Caki2 (cell line): Measurements from ENCODE around the gene SLC2A9. TPM values are rescaled to one million over a fixed set of nuclear protein-coding genes. Genes with fewer than 3 reads are reported as not detected.
A peak's percentile ranks its signal among the peaks of the same experiment; 100 is the strongest.

Source experiments
- DNase-seq: peaks from one replicate; pipeline ENCODE4 v3.0.0-alpha.2; 2015; ENCODE audit warnings: low read depth
- in situ Hi-C: cut with HindIII; loops from 2 replicates; pipeline ENCODE4 v1.10.0; 2016; ENCODE audit warnings: low sequenced_read_pairs, low pct_unique_long_range_greater_than_20kb, mixed read lengths
- total RNA-seq: library from RNA; depleted of rRNA; stranded (reverse); fragments of >200 nt; shearing (Covaris generic); gene quantifications from 2 replicates; pipeline ENCODE4 v1.2.3, GENCODE V29; 2014; ENCODE audit warnings: low replicate concordance; rRNA removed

Gene SLC2A9
- total RNA-seq = 1.2 TPM in 1 of 2 replicates, not detected in the other

DNA sequence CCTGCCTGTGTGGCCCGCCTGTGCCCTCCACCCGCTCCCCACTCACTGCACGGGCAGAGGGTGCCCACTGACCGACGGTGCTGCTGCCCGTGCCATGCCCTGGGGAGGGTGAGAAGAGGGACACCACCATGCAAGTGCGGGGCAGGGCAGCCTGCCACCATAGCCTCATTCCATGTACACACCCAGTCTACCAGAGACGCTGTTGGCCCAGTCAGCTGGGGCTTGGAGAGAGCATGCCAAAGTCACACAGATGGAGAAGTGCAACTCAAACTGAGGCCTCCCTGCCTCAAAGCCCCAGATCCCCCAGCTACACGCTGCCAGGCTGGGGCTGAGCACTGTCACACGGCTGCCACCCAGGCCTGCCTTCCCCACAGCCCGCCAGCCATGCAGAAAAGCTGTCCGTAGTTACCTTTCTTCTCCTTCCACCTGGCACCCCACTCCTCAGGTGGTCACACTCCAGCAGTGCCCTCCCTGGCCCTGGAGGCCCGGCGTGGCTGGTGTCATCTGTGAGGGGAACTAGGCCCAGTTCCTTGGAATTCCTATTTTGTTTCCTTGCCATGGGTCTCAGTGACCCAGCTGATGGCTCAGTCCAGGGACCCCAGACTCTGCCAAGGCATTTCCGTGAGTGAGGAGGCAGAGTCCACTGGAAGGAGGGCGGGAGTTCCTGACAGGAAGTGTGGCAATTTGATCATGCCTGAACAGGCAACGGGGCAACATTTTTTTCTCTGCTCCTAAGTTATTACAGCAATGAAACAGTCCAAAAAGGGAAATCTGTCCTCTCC, at the start of gene SLC2A9:
SLC2A9 (minus strand) TSS at position 627 of the 782 bp plus-strand sequence; CDS start at position 559, 68 bp downstream.
- in situ Hi-C loops = no loop called here
- DNase-seq = no peak

DNA sequence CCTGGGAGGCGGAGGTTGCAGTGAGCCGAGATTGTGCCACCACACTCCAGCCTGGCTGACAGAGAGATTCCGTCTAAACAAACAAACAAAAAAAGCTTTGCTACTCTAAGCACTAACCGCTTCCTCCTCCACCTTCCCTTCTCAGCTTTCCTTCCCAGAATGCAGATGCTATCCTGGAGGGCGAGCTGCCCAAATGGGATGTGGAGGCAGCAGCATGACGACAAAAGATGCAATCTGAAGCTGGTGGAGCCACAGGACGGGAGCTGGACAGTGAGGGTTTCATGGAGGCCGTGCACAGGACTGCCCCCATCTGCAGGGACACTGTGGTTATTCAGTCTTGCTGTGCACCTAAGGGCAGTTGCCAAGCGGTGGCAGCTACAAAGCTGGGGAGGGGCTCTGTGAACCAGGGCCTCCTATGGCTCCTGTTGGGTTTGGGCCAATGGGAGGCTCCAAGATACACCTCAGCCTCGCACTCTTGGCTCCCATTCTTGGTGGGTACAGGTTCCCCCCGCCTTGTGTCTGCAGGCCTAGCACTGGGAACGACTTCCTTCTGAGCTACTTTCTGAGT, 47.9 kb upstream of the SLC2A9 start:
- no peak for DNase-seq
- in situ Hi-C loops = no loop called here

DNA sequence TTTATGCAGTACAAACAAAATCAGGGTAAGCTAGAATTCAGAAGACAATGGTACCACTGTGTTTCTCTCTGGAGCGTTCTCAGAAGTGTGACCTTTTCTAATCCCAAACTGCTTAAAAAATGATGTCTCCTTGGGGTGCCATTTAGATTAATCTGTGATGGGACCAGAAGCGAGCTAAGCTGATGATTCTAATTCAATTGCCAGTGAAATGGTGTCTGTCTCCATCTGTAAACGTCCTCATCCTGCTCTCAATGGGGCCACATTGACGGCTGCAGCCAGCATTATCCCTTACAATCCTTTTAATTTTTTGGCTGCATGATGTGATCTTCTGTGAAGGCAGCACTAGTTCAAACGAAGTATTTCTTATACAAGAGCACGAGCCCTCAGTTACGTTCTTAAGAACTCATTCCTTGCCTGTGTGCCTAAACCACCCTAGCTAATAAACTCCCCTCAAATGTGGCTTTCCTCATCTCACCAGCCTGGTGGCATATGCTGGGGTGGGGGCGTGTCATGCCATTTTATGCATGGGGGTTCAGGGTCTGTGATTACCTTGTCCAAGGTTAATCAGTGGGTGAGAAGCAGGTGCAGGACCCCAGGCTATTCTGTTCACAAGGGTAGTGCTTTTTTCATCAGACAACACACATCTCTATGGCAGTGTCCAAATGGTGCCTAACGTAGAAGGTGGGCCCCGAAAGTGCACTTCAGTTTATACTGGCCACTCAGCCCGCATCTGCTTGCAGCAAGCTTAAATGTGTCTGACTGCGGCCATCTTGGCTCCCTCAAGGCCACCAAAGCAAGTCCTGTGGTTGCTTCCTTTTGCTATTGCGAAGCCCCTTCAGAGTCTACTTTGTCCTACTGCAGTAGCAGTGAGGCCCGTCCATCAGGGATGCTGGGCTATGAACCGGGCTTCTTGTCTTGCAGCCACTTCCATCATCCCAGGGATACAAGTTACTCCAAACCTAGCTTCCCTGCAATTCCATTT, 45.7 kb upstream of the SLC2A9 start:
- DNase-seq = no peak
- in situ Hi-C loops = no loop called here

DNA sequence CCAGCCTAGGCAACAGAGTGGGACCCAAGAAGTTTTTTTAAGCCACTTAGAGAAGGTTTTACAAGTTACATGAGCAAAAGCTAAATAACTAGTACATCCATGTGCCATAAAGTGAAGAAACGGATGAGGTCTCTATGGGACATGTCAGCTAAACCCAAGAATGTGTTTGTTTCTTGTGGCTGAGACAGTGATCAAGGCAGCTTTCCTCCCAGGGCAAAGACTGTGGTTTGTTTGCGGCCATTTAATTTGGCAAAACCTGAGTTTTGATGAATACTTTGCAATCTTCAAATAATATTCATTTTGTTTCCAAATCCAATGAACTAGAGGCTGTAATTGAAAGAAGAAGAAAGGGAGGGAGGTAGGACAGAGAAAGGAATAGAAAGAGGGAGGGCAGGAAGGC, 44.9 kb upstream of the SLC2A9 start:
- DNase-seq = no peak
- in situ Hi-C loops = no loop called here

DNA sequence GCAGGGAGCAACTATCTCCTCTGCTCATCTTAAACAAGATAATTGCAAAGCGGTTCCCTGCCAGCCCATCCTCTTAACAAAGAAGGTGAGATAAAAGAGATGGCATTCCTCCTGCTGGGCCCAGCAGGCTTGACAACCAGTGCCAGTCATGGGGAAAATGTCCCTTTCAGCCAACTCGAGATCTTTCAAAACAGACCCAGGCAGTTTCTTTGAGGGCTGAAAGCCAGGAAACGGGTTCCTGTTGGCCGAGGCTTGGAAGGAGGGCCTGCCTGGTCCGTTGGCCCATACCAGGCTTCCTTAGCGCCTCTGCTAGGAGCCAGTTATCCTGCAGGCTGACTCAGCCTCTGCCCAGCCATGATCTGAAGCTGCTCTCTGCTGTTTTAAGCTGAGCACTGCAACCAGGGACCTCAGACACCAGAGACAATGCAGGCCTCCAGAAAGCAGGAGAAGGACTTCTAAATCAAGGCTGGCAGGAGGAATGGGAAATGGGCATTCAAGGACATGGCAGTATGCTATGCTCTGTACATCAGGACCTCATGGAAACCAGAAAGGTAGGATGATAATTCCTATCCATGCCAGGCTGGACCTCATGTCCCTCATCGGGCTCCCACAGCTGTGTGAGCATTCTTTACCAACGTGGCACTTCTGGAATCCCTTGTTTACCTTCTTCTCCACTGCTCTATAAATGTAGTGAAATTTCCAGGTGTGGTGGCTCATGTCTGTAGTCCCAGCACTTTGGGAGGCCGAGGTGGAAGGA, 42.4 kb upstream of the SLC2A9 start:
- DNase-seq = peak; percentile 66
- in situ Hi-C loops = no loop called here

DNA sequence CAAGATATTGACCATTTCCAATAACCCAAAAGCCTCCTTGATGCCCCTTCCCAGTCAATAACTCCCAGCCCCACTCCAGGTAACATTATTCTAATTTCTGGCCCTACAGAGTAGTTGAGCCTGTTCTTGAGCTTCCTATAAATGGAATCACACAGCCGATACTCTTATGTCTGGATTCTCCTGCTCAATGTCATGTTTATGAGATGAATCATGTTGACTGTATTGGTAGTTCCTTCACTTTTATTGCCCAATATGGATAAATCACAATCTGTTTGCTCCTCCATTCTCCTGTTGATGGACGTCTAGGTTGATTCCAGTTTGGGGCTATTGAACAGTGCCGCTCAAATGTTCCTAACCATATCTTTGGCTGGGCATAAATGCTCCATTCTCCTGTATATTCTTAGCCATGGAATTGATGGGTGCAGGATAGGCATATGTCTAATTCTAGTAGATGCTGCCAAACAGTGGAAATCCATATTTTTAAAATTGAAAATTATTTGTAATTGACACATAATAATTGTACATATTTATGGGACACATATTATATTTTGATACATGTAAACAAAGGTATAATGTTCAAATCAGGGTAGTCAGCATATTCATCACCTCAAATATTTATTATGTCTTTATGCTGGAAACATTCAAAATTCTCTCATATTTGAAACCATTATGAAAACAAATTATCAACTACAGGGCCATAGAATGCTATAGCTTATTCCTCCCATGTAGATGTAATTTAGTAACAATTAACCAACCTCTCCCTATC, 40.5 kb upstream of the SLC2A9 start:
- DNase-seq = no peak
- in situ Hi-C loops = no loop called here

DNA sequence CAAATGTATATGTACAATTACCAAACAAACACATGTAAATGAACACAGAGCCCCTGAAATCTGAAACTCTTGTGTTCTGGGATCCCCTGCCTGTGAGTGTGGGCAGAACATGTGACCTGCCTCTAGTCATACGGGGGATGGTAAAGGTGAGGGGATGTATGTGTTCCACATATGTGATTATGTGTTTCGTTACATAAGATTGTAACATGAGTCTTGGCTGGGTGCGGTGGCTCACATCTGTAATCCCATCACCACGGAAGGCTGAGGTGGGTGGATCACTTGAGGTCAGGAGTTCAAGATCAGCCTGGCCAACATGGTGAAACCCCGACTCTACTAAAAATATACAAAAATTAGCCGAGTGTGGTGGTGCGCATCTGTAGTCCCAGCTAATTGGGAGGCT, 37.1 kb upstream of the SLC2A9 start:
- DNase-seq = no peak
- in situ Hi-C loops = no loop called here

DNA sequence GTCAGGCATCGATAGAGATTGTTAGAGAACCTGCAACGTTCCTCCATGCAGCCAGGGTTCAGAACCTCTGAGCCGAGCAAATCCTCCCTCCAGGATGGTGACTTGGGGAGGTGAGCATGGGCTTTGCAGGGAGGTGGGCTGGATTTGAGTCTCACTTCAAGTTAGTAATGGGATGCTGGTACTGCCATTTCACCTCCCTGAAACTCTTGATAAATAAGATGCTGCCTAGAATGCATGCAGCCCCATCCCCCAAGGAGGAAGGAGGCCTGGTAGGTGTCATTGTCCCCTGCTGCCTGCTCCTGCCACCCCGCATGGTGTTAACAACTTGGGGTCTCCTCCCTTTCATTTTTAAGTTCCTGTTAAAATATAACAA, 35.7 kb upstream of the SLC2A9 start:
- in situ Hi-C loops = no loop called here
- no peak for DNase-seq

DNA sequence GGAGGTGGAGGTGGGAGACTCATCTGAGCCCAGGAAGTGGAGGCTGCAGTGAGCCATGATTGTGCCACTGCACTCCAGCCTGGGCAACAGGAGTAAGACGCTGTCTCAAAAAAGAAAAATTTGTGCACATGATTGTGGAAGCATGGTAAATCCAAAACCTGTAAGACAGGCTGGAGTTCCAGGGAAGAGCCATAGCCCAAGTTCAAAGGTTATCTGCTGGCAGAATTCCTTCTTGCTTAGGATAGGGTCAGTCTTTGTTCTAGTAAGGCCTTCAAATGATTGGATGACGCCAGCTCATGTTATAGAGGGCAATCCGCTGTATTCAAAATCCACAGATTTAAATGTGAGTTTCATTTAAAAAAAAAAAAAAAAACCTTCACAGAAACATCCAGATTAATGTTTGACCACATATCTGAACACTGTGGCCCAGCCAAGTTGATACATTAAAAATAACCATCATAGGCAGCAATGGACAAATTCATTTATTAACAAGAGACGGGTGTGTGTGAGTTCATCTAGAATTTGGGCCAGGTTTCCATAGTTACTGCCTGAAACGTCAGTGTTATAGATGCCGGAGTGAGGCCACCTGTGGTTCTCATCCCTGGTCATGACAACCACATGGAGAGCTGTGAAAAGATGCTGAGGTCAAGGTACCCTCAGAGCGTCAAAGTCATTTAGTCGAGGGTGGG, 35.2 kb upstream of the SLC2A9 start:
- peak; percentile 26 for DNase-seq

DNA sequence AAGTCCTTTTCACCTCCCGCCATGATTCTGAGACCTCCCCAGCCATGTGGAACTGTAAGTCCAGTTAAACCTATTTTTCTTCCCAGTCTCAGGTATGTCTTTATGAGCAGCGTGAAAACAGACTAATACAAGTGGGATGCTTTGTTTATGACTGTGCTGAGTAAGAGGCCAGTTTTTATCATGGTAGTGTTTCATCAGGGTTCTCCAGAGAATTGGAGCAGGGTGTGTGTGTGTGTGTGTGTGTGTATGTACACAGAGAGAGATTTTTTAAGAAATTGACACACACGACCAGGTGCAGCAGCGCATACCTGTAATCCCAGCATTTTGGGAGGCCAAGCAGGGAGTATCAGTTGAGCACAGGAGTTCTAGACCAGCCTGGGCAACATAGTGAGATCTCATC, 34.6 kb upstream of the SLC2A9 start:
- in situ Hi-C loops = no loop called here
- no peak for DNase-seq

More for the DNA sequence above, 35.2 kb upstream of the SLC2A9 start:
- in situ Hi-C loops = no loop called here

DNA sequence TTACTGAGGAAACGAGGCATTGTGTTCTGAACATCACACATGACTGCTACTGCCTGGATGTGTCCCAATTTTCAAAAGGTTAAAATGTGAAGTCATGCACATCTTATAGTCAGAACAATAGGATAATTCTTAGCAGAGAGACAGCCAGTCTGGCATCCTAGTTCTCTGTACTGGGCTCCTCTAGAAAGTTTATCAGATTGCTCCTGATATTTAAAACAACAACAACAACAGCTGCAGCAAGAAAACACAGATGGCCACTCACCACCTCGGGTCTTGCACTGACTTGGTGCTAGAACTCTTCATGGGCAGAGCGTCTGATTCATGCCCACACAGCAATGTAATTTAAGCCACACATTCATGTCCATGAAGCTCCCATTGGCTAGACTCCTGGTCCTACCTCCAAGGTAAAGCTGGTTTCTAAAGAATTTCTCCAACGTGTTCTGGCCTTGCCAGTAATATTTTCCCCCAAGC, 33.3 kb upstream of the SLC2A9 start:
- in situ Hi-C loops = no loop called here
- DNase-seq = peak; percentile 70

DNA sequence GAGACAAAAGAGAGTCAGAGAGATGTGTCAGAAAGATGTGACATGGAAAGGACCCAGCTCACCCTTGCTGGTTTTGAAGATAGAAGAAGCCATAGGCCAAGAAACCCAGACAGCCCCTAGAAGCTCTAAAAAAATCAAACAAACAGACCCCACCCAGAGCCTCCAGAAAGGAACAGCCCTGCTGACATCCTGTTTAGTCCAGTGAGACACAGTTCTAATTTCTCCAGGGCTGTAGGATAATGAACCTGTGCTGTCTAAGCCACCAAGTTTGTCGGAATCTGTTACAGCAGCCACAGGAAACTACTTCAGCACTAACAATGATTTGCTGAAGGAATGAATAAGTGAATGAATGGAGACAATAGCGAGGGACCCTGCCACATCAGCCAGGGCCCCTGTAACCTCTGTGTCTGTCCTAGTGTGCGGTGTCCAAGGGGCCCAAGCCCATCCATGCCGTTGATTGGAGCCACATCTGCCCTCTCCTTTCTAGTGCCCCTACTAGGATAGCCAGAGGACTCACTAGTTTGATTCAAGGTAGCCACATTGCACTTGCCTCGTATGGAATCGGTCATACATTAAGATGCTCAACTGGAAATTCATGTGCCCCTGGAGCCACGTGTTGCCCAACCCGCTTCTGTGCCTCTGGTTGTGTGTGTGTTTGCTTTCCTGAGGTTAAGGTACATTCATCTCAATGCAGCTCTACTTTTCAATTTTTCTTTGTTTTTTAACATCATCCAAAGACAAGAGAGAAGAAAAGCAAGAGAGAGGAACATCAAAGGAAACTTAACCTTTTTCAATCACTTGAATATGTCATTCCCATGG, 32.5 kb upstream of the SLC2A9 start:
- in situ Hi-C loops = no loop called here
- DNase-seq = no peak

DNA sequence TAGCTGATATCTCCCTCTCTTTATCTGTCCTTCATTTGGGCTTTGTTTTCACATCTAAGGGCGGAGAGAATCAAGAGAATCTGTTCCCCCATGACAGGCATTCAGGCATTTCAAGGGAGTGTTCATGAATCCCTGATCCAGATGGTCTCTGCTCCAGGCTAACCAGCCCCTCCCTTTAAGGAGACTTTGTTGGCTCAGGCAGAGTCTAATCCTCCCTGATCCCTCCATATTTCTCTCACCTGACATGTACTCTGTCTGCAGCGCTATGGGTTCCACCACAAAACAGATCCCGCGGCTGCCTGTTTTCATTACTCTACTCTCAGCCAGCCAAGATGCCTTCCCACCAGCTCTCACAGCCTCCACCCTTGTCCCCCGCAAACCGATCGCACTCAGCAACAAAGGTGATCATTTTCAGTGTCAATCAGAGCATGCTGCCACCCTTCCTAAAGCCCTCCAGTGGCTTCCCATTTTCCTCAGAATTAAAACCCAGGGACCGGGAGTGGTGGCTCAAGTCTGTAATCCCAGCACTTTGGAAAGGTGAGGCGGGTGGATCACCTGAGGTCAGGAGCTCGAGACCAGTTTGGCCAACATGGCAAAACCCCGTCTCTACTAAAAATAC, 30.3 kb upstream of the SLC2A9 start:
- in situ Hi-C loops = no loop called here
- DNase-seq = no peak

DNA sequence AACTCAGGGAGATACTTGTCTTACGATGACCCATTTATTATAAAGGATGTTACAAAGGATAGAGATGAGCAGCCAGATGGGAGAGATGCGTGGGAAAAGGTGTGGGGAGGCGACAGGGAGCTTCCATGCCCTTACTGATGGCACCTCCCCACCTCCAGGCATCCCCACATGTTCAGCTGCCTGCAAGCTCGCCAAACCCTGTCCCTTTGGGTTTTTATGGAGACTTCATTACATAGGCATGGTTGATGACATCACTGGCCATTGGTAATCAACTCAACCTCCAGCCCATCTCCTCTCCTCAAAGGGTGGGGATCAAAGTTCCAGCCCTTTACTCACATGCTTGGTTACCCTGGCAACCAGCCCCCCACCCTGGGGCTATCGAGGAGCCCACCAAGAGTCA, 29.4 kb upstream of the SLC2A9 start:
- in situ Hi-C loops = no loop called here
- no peak for DNase-seq

DNA sequence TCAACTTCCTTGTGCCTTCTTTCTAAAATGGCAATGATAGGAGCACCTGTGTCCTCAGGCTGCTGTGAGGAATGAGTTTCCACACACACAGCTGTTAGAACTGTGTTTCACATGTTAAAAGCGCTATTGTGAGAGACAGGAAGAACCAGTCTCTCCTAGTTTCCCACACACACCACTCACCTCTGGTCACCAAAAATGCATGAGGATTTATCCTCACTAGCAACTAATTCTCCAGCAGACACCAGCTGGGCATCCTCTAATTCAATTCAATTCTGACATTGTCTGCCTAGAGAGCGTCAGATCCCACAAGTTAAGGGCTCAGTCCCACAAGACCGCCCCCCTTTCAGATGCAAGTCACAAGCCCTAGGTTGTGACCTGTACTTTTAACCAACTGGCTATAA, 29.0 kb upstream of the SLC2A9 start:
- no peak for DNase-seq
- in situ Hi-C loops = no loop called here
